Stimulated activated CD4-positive, alpha-beta T cell treated with anti-CD3 and anti-CD28 coated beads, TNF-alpha, amount 100 ng/mL, for 24 hours (primary cell): ENCODE results near the gene NTM.

ENCODE experiments used
- DNase-seq, 3 experiments: peaks; one replicate each; pipeline ENCODE4 v3.0.0-alpha.2; 2020; ENCODE audit warnings: low read depth in 3 of 3

NTM gene

GRCh38 chr11:132256528-132257279, 886.3 kb downstream of the NTM start:
- no peak for DNase-seq

DNA sequence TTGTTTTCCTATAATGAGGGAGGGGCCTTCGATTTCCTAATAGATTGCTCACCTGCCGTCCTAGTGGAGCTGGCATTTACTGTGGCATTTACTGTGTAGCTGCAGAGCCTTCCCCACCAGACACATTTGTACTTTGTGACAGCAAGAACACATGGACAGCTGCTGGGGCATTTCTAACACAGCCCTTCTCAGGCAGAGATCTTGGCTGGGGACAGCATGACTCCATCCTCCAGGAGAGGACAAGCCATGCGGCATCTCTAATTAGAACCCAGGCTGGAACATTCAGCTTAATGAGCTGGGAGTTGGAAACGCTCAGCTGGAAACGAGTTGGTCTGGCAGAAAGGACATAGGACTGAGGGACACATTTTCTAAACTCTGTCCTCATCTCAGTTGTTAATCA, 887.5 kb downstream of the NTM start:
- no peak for DNase-seq

- no peak for DNase-seq
These were observed 888.5 kb downstream of the NTM start for GRCh38 chr11:132258875-132259274.

- no peak for DNase-seq
These were observed 890.2 kb downstream of the NTM start for GRCh38 chr11:132260636-132261035.

DNA sequence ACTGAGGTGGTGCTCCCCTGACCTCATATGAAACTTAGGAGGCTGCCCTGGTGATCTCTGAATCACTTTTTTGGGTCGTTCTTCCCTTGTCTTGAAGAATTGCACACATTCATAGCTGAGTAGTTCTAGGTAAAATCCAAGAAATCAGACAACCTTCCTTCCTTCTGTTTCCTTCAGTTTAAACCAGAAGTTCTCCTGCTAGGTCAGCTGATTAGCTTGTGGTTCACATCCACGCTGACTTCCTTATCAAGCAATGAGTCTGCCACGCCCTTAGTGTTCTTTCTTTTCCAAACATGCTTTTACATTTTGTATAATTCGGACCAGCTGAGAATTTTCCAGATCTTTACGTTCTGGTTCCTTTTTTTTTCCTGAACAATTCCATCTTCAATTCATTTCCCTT, 892.8 kb downstream of the NTM start:
- no peak for DNase-seq

GRCh38 chr11:132263875-132264274, 893.5 kb downstream of the NTM start:
- no peak for DNase-seq

- DNase-seq = no peak
These were observed 894.2 kb downstream of the NTM start for GRCh38 chr11:132264616-132265015.

DNA sequence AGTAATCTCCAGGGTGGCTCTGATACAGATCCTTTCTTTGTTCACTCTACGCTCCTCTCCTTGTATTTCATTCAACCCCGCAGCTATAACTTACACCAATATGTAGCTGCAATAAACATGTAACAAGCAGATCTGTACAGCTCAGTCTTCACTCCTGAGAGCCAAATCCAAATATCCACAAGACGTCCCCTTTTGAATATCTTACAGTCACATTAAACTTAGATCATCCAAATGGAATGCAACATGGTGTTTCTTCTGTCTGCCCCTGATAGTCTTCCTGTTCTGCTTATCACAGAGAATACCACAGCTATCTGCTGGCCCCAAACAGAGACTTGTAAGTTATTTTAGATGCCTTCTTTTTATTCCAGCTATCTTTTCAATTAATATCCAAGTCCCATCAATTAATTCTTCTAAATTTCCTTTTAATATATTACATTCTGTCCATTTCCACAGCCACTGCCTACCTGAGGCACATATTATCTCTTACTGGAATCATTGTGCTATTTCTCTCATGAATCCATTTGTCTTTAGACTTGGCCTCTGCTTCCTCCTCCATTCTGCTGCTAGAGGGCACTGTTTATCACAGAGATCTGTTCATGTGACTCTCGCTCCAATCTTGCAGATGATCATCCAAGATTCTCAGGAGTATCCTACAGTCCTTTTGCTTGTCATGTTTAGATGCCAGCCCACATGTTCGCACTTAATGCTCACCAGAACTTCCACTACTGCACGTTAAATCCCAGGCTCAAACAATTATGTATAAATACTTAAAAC, 908.6 kb downstream of the NTM start:
- DNase-seq = no peak

- DNase-seq = no peak
These were observed 913.6 kb downstream of the NTM start for GRCh38 chr11:132284048-132284447.

DNA sequence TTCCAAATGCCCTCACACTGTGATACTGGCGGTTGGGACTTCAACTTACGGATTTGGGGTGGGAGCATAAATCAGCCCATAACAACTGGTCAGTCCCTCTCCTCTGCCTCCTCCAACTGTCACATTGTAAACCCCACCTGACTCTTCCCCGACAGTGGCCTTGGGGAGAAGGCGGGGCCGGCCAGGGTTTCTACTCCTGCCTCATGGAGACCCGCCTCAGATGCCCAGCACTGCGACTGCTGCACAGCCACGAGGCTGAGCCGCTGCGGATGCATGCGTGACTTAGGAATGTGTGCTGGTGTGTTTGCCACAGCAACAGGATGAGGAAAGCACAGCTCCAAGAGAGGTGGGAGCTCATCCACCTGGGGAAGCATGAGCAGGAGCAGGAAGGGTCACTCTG, 914.2 kb downstream of the NTM start:
- DNase-seq = no peak

- no peak for DNase-seq
These were observed 915.2 kb downstream of the NTM start for GRCh38 chr11:132285631-132286030.

DNA sequence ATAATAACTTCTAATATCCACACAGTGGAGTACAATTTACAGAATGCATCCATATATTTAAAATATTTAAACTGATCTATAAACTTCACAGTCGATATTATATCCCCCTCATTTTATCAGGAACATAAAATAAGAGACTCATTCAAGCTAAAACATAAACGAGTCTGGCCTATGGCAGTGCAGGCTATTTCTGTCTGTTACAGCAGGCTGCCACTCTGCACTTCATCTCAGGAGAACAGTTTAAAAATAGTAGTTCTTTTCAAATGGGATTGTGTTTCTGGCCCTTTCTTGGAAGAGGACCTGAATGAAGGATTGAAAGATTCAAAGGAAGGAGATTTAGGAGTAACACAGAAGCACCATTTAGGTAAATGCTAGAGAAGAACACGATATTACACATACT, 915.7 kb downstream of the NTM start:
- DNase-seq = no peak

DNA sequence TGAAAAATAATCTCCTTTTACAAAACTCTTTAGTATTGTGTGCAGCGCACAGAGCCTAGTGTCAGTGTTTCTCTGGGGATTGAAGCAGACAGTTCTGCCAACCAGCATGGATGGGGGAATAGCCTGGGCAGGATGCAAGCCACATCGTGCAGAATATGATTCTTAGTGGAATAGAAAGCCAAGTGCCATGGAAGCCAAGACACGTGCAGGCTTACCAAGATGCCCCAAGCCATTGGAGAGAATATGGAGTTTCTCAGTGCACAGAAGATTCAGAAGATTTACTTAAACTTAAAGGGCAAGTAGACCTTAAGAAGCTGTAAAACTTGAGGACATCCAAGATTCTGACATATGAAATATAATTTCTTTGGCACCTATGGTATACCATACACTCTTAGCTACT, 917.6 kb downstream of the NTM start:
- DNase-seq = no peak

GRCh38 chr11:132289590-132290256, 919.3 kb downstream of the NTM start:
- no peak for DNase-seq

DNA sequence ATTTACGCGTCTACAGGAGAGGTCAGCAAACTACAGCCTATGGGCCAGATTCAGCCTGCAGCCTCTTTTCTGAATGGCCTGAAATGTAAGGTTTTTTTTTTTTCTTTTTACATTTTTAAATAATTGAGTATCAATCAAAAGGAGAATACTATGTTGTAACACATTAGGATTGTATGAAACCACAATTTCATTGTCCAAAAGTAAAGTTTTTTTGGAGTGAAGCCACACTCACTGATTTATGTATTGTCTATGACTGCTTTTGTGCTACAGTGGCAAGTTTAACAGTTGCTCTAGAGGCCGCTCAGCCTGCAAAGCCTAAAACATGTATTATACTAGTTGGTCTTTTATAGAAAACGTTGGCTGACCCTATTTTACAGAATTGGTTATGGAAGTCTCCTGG, 923.2 kb downstream of the NTM start:
- no peak for DNase-seq

- DNase-seq = no peak
These were observed 926.7 kb downstream of the NTM start for GRCh38 chr11:132296946-132297610.

DNA sequence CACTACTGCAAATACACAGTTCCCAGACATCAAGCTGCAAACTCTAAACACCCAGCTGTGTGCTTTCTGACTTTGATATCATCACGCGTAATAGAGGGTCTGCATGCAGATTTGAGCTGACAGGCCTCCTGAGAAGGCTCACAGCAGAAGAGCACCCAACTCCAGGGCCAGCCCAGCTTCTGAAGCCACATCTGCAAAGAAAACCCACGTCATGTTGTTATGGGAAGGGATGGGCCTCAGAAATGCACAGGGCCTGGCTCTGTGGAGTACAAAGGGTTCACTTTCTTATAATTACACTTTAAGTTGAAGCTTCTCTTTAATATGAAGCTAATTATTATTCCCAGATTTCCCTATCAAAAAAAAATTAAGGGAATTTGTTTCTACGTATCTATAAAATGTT, 927.9 kb downstream of the NTM start:
- DNase-seq = no peak

GRCh38 chr11:132300283-132300682, 929.9 kb downstream of the NTM start:
- no peak for DNase-seq

- DNase-seq = no peak
These were observed 931.0 kb downstream of the NTM start for GRCh38 chr11:132301465-132301864.

GRCh38 chr11:132301900-132302299, 931.5 kb downstream of the NTM start:
- no peak for DNase-seq

GRCh38 chr11:132307309-132308020, 937.0 kb downstream of the NTM start:
- DNase-seq = no peak
